Thyroid gland (tissue), 4 donors: ENCODE results near the gene FAM20B.

Experiments
- CTCF ChIP-seq, 6 experiments: fragments of 200-600 bp in 3 of 6; fragments of 450-650 bp in 3 of 6; sonication (generic) in 3 of 6; IDR thresholded peaks; one replicate each; pipeline ENCODE4 v1.5.1; 2016 to 2019; ENCODE audit warnings: antibody characterized with exemption in 6 of 6, mild to moderate bottlenecking in 2 of 6, inconsistent platforms in 1 of 6, moderate library complexity in 1 of 6
- POLR2A ChIP-seq, 2 donors: fragments of 450-650 bp; IDR thresholded peaks; one replicate each; pipeline ENCODE4 v1.6.1; 2017; ENCODE audit warnings: antibody characterized with exemption in 2 of 2, mild to moderate bottlenecking in 2 of 2, moderate library complexity in 1 of 2

GRCh38 chr1:179048339-179049124 is 22.8 kb downstream of the FAM20B start:
- TF ChIP-seq CTCF (IDR thresholded peaks at IDR 0.05) (no peak), POLR2A (IDR thresholded peaks at IDR 0.05) (no peak)
